Measurements from ENCODE around the gene EPHB2. TPM values are rescaled to one million over a fixed set of nuclear protein-coding genes. Genes with fewer than 3 reads are reported as not detected.

The EPHB2 gene
- total RNA-seq, 1 donor from 2014 or later, result 34.9 TPM

DNA sequence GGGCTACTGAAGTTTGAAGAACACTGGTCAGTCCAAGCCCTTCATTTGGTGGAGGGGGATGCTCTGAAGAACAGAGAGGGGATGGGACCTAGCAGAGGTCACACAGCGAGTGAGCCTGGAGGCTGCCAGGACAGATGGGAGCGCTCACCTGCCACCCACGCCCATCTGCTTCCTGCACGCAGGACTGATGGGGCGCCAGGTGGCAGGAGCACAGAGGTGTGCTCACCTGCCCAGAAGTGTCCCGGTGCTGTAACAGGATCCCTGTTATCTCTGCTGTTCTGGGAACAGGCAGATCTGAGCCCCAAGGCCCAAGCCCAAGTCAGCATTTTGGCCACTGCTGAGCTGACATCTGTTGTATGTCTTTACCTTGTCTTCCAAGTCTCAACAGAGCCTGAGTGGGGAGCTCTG lies 40.5 kb downstream of the EPHB2 start:
- no peak for DNase-seq

DNA sequence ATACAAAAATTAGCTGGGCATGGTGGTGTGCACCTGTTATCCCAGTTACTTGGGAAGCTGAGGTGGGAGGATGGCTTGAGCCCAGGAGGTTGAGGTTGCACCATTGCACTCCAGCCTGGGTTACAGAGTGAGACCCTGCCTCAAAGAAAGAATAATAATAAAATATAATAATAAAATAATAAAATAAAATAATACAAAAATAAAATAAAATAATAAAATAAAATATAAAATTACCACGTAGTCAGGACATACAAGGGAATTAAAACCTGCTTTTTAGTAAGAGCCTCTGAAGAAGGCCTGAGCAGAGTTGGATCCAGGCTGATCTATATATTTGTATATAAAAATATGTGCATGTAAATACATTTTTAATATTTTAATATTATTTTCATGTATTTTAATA lies 41.7 kb downstream of the EPHB2 start:
- DNase-seq, result no peak

DNA sequence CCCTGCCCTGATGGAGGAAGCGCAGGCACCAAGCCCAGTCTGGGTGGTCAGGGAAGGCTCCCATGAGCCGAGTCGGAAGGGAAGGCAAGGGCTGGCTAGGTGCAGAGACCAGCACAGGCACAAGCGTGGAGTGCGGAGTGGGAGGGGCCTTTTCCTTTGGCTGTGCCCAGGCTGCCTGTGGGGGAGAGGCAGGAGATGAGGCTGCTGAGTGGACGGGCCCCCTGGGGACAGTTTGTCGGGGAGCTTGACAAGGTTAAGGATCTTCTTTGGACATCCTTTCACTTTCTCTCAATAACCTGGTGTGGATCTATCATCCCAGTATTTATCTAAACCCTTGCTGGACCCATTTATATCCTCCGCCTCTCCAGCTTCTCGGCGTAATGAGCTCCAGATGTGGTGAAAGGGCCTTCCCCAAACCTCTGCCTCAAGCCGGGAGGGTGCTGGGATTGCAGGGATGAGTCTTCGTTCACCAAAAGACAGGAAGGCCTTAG lies 42.9 kb downstream of the EPHB2 start:
- DNase-seq, result no peak

DNA sequence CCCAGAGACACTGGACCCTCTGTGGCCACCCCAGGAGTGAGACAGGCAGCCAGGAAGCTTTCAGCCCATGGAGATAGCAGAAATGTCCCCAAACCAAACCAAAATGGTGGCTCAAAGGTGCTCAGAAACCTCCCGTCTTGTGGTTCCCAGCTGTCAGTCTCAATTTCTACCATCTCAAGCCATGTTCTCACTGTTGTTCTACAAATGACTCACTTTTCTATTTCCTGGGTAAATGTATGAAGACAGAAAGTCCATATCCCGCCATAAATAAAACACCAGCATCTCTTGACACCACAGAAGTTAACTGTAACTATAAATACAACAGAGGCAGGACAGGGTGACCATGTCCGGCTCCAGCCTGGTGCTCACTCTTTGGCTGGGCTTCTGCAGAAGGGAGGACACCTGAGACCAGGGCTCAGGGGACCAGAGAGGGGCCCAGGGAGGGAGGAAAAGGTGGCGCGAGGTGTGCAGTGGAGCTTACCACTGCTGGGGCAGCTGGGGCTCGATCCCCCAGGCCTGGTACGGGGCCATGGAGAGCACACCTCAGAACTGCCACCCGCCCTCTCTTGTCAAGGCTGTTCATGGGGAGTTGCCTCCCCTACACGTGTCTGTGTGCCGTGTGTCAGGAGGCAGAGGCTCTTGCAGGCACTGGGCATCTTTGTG lies 43.6 kb downstream of the EPHB2 start:
- no peak for DNase-seq

DNA sequence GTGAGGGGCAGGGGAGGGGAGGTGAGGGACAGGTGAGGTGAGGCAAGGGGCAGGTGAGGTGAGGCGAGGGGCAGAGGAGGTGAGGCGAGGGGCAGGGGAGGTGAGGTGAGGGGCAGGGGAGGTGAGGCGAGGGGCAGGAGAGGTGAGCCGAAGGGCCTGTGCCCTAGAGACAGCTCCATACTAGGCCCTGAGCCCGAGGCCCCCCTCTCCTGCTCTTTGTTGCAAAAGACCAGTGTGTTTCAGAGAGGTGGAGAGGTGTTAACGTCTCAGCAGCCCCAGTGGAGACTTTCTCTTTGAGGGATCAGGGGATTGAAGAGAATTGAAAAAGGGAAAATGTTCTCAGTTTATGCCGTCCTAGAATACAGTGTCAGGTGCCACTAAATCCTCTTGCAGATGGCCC lies 44.2 kb downstream of the EPHB2 start:
- no peak for DNase-seq

DNA sequence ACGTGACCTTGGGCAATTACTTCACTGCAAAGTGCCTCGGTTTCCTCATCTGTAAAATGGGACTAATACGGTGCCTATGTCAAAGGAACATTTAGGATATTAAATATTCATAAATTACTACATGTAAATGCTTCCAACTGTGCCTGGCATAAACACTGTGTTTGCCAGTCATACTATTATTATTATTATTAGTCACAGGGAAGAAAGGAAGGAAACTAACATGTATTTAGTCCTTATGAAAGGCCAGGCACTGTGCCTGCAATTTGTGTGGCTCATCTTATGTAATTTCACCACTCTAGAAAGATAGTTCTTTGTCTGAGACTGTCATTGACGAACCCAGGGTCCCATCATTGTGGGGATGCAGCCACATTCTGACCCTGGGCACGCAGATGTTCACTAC lies 45.0 kb downstream of the EPHB2 start:
- no peak for DNase-seq

DNA sequence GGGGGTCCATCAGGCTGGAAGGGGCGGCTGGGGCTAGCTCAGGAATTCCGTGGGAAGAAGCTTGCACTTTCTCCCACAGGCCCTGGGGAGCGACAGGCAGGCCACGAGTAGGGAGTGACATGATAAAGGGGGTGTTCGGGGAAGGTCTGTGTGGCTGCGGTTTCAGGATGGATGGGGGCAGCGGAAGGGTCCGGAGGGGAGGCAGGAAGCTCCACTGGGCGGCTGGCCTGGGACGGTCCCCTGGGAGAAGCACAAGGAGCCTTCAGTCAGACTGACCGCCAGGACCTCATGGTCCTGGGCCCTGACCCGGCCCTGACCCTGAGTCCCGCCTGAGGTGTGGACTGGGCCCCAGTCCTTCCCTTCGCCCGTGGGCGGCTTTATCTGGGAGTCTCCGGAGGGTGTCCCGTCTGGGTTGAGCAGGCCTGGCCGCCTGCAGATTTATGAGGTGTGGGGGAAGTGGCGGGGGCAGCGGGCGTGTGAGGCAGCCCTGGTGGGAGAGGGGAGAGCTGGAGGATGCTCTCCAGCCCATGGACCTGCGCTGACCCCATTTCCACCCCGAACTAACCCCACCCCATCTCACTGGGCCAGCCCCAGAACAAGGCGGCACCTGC lies 45.6 kb downstream of the EPHB2 start:
- DNase-seq, result no peak

DNA sequence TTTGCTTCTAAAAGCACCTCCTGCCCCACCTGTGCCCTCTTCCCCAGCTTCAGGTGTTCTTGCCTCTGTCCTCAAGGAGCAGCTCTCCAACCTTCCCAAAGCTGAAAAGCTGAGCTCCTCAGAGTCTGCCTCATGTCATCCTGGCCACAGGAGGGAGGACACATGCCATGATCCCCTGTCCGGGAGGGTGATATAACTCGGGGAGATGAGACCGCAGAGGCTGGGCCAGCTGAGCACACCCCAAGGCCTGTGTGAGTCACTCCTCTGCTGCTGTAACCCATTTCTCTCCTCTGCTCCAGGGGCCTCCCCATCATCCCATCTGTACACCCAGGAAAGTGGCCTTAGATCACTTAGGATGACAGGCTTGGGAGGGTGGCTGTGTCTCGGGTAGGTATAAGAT lies 49.8 kb downstream of the EPHB2 start:
- no peak for DNase-seq

DNA sequence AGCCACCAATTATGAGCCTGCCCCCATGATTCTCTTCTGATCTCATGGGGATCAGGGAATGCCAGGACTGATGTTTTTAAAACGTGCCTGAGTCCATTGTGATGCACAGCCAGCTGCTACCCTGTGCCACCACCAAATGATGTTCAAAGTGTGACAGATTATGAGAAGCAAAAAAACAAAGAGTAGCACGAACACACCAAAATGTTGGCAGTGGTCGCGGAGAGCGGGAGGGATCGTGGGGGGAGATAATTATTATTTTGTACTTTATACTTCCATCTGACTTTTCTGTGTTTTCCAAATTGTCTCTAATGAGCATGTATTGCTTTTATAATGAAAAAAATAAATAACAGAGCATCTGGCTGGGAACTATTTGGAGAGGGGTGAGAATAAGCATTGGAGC lies 50.5 kb downstream of the EPHB2 start:
- DNase-seq, result no peak

DNA sequence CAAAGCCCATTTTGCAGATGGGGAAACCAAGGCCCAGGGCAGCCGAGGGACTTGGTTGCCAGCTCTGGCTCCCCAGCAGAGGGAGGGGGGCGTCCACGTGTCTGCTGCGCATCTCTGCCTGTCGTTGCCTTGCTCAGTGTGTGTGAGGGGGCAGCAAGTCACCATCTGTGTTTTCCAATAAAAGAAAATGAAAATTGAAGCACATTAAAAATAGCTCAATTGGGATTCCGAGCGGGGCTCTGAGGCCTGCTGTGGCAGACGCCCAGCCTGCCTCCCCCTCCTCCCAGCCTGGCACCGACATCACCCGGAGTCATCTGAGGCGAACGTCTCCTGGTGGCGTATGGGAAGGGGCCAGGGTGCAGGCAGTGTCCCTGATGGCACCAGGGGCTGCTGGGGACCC lies 51.2 kb downstream of the EPHB2 start:
- DNase-seq, result no peak

DNA sequence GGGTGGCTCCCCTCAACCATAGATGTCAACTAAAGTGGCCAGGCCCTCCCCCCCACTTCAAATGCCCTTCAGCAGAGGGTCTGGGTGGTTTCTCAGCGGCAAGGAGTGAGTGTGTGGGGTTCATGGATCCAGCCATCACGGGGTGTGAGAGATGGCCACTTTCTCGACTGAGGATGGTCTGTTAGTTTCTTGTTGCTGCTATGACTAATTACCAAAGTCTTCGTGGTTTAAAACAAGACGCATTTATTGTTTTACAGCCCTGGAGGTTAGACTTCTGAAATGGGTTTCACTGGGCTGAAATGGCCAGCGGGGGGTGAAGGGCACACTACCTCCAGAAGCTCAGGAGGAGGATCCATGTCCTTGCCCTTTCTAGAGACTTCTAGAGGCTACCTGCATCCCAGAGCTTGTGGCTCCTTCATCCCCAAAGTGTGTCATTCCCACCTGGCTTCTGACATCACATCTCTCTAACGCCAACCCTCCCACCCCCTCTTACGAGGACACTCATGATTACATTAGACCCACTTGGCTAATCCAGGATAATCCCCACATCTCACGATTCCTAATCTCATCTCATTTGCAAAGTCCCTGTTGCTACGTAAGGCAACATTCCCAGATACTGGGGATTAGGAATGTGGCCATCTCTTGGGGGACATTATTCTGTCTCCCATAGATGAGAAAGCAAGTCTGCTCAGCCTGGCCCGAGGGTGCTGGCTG lies 53.0 kb downstream of the EPHB2 start:
- DNase-seq, result no peak

DNA sequence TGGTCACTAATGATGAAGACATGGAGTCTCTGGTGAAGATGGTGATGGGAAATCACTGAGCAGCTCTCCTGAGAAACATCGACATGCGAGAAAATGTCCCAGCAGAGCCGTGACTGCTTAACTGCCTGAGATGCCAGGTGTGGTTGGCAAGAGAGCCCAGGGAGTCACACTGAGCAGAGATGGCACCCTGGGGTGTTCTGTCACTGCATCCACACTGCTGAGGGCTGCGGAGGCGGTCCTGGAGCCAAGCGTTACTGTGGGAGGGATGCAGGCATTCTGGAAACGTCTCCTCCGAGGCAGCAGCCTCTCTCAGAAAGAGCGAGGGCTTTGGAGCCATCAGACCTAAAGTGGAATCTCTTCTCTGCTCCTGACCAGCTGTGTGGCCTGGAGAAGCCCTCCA lies 57.2 kb downstream of the EPHB2 start:
- peak; percentile 52 for DNase-seq

DNA sequence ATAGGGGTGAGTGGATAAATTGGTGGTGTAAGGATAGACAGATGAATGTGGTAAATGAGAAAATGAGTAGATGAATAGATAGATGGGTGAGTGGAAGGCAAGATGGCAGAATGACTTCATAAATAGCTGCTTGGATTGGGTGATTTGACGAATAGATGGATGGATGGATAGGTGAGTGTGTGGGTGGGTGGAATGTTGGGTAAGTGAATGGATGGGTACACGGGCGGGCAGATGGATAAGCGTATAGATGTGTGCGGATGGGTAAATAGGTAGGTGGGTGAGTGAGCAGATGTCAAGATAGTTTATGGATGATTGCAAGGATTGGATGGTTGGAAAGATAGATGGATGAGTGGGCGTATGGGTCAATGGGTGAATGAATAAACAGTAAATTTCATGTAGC lies 59.3 kb downstream of the EPHB2 start:
- DNase-seq, result no peak

DNA sequence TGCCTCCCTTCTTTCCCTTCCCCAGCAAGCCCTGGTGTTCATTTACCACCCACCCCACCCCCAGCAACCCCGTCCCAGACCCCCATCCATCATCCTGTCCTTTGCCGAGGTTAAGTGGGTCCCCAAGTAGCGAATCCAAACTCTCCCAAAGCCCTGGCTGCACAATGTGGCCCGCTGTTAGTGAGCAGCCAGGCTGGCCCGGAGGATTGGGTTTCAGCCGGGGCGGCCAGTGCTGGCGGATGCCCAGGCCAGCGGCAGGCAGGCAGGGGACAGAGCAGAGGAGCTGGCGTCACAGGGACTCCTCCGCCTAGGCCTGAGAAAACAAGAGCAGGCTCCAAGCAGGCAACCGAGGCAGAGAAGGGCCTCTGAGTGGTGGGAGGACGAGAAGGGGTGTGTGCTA lies 61.4 kb downstream of the EPHB2 start:
- DNase-seq, result peak; percentile 11

DNA sequence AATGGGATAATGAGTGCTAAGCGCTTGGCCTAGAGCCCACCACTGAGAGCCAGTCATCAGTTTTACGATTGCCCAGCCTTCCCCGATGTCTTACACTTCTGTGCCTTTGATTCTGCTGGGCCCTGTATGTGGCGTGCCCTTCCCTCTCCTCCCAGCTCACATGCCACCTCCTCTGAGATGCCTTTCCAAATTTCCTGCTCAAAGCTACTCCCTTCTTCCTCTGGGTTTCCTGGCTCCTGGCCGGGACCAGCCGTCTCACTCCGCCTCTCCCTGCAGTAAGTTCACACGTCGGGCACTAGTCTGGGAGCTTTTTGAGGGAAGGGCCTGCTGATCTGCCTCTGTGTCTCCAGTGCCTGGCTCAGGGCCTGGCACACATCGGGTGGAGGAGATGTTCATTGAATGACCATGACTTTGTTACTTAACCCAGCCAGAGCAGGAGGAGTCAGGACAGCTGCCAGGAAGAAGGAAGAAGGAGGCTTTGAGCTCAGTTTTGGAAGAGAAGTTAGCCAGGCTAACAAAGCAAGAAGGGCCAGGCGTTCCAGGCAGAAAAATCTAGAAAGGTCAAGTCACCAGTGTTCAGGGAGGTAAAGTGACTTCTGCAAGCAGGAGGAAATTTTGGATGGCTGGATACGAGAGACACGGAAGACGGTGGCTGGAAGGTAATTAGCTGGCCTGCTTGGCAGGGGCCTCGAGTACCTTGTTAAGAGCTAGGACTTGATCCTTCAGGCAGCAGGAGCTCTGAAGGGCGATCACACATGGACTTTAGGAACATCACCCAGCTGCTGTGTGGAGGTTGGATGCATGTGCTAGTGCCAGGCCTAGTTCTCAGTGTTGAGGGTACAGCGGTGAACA lies 63.6 kb downstream of the EPHB2 start:
- peak; percentile 26 for DNase-seq

DNA sequence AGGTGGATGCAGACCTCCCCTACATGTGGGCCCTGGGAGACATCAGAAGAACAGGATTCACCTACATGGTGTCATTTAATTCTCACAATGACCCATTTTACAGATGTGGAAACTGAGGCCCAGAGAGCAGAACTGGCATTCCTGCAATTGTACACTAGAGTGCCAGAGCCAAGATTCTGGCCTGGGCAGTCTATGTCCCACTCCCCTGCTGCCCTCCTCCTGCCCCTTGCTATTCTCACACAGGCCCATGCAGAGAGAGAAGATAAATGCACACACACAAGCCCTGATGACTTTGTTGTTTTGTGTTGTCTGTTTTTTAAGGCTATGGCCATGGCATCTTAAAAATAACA lies 64.2 kb downstream of the EPHB2 start:
- no peak for DNase-seq

DNA sequence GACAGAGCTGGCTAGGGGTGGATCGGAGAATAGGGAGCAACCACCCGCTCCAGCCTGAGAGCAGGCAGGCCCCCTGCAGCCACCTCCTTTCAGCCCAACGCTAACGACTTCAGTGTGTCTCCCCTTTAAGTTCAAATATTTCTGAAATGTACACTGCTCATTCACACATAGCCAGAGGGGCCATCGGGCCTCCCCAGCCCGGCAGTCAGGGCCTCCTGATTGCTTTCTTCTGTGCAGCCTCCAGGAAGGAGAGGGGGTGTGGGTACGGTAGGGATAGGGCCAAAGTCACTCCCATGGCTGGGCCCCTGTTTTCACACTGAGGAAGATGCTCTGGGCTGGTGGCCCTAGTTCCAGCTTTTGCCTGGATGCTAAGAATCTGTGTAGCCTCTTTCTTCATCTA lies 64.8 kb downstream of the EPHB2 start:
- DNase-seq, result no peak

DNA sequence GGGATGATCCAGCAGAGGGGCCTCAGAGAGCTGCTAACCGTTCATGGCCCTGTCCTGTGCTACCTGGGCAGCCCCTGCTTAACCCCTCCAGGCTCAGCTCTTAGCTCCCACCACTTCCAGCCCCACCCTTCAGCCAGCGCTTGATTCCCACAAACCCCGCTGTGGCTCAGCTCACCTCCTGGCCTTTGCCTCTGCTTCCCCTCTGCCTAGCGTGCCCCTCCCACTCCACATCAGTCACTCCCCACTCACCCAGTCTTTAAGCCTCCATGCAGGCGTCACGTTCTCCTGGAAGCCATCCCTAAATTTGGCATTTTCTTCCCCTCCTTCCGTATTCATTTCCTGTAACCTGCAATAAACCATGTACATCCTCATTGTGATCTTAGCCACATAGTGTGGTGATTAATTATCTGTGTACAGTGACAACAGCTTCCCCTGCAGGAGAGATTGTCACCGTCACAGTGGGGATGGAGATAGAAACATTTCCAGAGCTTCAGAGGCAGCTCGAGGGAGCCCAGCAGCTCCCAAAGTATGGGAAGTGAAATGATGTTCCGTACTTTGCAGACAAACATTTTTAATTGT lies 65.5 kb downstream of the EPHB2 start:
- no peak for DNase-seq

DNA sequence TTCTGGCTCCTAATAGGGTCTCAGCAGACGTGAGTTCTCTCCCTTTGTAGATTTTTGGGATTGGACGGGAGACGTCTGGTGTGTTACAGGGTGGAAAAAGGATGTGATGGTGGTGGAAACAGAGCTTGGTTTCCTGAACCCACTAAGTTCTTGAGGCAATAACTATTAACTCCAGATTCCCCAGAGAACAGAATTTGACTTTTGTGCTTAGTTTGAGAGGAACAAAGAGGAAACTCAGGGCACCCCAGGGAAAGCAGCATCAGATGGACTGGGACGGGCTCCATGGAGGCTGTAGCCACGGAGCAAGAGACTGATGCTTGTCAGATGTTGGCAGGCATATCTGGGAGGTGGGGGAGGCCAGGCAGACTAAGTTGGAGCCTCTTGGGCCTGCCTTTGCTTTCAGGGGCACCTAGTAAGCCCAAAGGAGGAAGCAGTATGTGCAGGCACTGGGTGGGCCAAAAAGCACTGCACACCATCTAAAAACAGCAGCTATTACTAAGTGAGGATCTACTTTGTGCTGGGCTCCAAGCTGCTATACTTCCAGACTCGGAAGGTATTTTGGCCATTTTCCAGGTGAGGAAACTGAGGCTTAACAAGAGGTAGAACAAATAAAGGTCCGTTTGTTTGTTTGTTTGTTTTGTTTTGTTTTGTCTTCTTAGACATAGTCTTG lies 66.9 kb downstream of the EPHB2 start:
- no peak for DNase-seq

DNA sequence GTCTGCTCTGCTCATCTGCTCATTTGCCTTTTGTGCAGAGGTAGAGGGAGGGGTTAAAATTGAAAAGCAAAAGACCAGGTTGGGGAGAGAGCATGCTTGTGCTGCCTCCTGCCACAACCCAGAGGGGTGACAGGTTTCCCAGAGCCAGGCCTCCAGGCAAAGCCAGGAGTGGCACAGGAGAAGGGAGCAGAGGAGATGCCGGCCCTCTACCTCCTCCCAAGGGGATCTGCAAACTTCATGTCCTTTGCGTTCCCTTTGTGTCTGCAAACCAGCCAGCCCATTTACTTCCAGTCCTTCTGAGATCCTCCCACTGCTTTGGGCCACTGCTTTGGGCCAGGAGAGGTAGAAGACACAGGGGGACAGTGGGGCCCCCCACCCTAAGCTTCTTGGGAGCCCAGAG lies 67.8 kb downstream of the EPHB2 start:
- DNase-seq, result no peak

DNA sequence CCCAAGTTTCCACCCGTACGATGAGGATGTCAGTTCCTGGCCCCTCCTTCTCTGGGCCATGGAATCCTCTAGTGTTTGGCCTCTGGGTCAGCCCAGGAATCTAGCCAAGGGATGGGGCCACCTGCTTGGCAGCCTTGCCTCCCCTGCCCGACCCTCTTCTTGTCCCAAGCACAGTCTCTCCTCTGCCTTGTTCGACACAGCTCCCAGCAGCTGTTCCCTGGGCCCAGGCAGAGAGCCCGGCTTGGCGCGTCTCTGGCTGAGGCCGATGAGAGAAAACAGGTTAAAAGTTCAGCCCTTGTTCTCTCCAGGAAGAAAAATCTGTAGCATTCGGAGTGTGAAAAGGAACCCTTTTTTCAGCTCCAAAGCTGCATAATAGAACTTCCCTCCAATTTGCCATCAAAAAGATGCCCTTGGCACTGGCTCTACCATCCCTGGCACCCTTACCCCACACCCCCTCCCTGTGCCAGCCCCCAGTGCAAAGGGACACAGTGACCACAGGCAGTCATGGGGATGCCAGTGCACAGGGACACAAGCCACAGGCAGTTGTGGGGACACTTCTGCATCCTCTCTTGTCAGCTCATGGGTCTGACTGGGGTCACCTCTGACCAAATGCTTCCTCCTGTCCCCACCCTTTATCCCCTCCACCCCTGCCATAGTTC lies 68.4 kb downstream of the EPHB2 start:
- peak; percentile 34 for DNase-seq
